Keratinocyte (primary cell): ENCODE measurements around the gene NAA35.

Experiments used
- EZH2 ChIP-seq: IDR thresholded peaks from one replicate; pipeline ENCODE4 v1.6.1; 2012; ENCODE audit warnings: inconsistent platforms, mild to moderate bottlenecking, low read length, moderate library complexity
- TF ChIP-seq, protein P1 (sequence below), 3 experiments: IDR thresholded peaks in 1 of 3; conservative IDR thresholded peaks in 1 of 3; optimal IDR thresholded peaks in 1 of 3; 2 replicates in 2 of 3; 3 replicates in 1 of 3; pipeline versions ENCODE3 to v1.5.1; 2011; ENCODE audit warnings: low read length in 3 of 3, mild to moderate bottlenecking in 3 of 3, moderate library complexity in 2 of 3, control low read depth in 1 of 3, inconsistent platforms in 1 of 3; ENCODE audit not compliant: insufficient read depth in 2 of 3; ENCODE audit errors: extremely low read depth in 1 of 3

DNA sequence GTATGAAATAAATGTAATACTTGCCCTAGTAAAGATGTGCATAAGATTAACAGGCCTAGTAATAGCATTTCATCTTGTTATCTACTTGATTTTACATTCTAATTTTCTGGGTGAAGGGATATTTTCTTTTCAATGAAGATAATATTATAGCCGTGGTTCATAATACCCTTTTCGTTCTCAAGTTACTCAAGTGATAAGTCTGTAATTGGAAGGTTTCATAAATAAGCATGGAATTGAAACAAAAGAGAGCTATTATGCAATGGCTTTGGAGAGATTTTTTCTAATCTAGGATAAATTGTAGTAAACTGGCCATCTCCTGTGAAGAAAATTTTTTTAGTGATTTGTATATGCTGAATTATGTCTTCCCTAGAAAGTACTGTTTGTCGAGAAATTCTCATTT lies 19.0 kb downstream of the NAA35 start:
- TF ChIP-seq, protein P1, sequence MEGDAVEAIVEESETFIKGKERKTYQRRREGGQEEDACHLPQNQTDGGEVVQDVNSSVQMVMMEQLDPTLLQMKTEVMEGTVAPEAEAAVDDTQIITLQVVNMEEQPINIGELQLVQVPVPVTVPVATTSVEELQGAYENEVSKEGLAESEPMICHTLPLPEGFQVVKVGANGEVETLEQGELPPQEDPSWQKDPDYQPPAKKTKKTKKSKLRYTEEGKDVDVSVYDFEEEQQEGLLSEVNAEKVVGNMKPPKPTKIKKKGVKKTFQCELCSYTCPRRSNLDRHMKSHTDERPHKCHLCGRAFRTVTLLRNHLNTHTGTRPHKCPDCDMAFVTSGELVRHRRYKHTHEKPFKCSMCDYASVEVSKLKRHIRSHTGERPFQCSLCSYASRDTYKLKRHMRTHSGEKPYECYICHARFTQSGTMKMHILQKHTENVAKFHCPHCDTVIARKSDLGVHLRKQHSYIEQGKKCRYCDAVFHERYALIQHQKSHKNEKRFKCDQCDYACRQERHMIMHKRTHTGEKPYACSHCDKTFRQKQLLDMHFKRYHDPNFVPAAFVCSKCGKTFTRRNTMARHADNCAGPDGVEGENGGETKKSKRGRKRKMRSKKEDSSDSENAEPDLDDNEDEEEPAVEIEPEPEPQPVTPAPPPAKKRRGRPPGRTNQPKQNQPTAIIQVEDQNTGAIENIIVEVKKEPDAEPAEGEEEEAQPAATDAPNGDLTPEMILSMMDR (optimal IDR thresholded peaks at IDR 0.05 in 1 of 3, IDR thresholded peaks at IDR 0.05 in 1 of 3, conservative IDR thresholded peaks at IDR 0.05 in 1 of 3; ENCODE audit: extremely low read depth in 1 of 3, insufficient read depth in 2 of 3, low read length in 3 of 3) = no peak
- TF ChIP-seq EZH2 = no peak
